RWPE2 (cell line): ENCODE data around the gene BDKRB2.
A peak's percentile ranks its signal among the peaks of the same experiment; 100 is the strongest.

ENCODE experiments used
- ATAC-seq: fragments of 200-7000 bp; cut with Tn5 transposase; 3 replicates; pipeline ENCODE4 v1.9.1; 2021; ENCODE audit warnings: low read depth
- DNase-seq: peaks from one replicate; pipeline ENCODE4 v3.0.0-alpha.2; 2020; ENCODE audit warnings: low spot score
- H3K27ac ChIP-seq: fragments of 450-650 bp; 2 replicates; pipeline ENCODE4 v1.5.1; 2017; ENCODE audit warnings: mild to moderate bottlenecking; ENCODE audit not compliant: poor library complexity, severe bottlenecking
- H3K27me3 ChIP-seq: fragments of 250-450 bp; sonication (Bioruptor Pico); 2 replicates; pipeline ENCODE4 v1.5.1; 2021; ENCODE audit warnings: mild to moderate bottlenecking, moderate library complexity; ENCODE audit not compliant: insufficient read depth, poor library complexity, severe bottlenecking
- H3K36me3 ChIP-seq: fragments of 250-450 bp; sonication (Bioruptor Pico); 2 replicates; pipeline ENCODE4 v1.5.1; 2020; ENCODE audit warnings: low read depth, mild to moderate bottlenecking, moderate library complexity
- H3K4me1 ChIP-seq: fragments of 250-450 bp; sonication (Bioruptor Pico); 2 replicates; pipeline ENCODE4 v1.5.1; 2021; ENCODE audit warnings: mild to moderate bottlenecking, moderate library complexity; ENCODE audit not compliant: insufficient read depth, poor library complexity, severe bottlenecking
- H3K4me3 ChIP-seq: fragments of 250-450 bp; sonication (Bioruptor Pico); 2 replicates; pipeline ENCODE4 v1.5.1; 2021; ENCODE audit warnings: mild to moderate bottlenecking, moderate library complexity; ENCODE audit not compliant: severe bottlenecking
- H3K9me3 ChIP-seq: fragments of 250-450 bp; sonication (Bioruptor Pico); 2 replicates; pipeline ENCODE4 v1.5.1; 2021; ENCODE audit warnings: mild to moderate bottlenecking, moderate library complexity; ENCODE audit not compliant: severe bottlenecking
- CTCF ChIP-seq: fragments of 450-650 bp; IDR thresholded peaks from one replicate; pipeline ENCODE4 v1.5.1; 2017; ENCODE audit warnings: mild to moderate bottlenecking, moderate library complexity; ENCODE audit not compliant: poor library complexity, severe bottlenecking

Gene BDKRB2

GRCh38 chr14:96269359-96269710 lies 64.7 kb downstream of the BDKRB2 start:
- H3K4me3 ChIP-seq = no peak overlapping the region
- peaks cover 5% of the 10 kb centered on the region for H3K9me3 ChIP-seq
- no peaks in the 10 kb centered on the region for H3K36me3 ChIP-seq
- ATAC-seq (peak; percentile 24), DNase-seq (no peak)
- TF ChIP-seq CTCF = no peak
- peaks cover 32% of the 10 kb centered on the region for H3K4me1 ChIP-seq
- H3K27ac ChIP-seq = peak overlapping the region; percentile 74
- no peaks in the 10 kb centered on the region for H3K27me3 ChIP-seq

- Histone ChIP-seq H3K4me3 (no peak overlapping the region), H3K9me3 (peaks cover 5% of the 10 kb centered on the region), H3K36me3 (no peaks in the 10 kb centered on the region), H3K27me3 (no peaks in the 10 kb centered on the region), H3K4me1 (peaks cover 35% of the 10 kb centered on the region), H3K27ac (peak overlapping the region; percentile 74)
- DNase-seq = no peak
- no peak for TF ChIP-seq CTCF
- ATAC-seq = no peak
Observed at GRCh38 chr14:96270565-96271420, 66.2 kb downstream of the BDKRB2 start.

GRCh38 chr14:96271421-96271762 lies 66.8 kb downstream of the BDKRB2 start:
- Histone ChIP-seq H3K27ac (peak overlapping the region; percentile 74), H3K9me3 (peaks cover 5% of the 10 kb centered on the region), H3K4me3 (no peak overlapping the region), H3K27me3 (no peaks in the 10 kb centered on the region), H3K4me1 (peaks cover 35% of the 10 kb centered on the region), H3K36me3 (no peaks in the 10 kb centered on the region)
- DNase-seq = no peak
- TF ChIP-seq CTCF = no peak
- ATAC-seq = no peak

- ATAC-seq (no peak), DNase-seq (no peak)
- no peaks in the 10 kb centered on the region for H3K27me3 ChIP-seq
- peaks cover 8% of the 10 kb centered on the region for H3K9me3 ChIP-seq
- no peak overlapping the region for H3K4me3 ChIP-seq
- H3K36me3 ChIP-seq = no peaks in the 10 kb centered on the region
- H3K4me1 ChIP-seq = peaks cover 22% of the 10 kb centered on the region
- TF ChIP-seq CTCF = no peak
- no peak overlapping the region for H3K27ac ChIP-seq
Observed at GRCh38 chr14:96272777-96273473, 68.3 kb downstream of the BDKRB2 start.

- Histone ChIP-seq H3K36me3 (no peaks in the 10 kb centered on the region), H3K4me3 (no peak overlapping the region), H3K9me3 (peaks cover 12% of the 10 kb centered on the region), H3K4me1 (peaks cover 15% of the 10 kb centered on the region), H3K27me3 (no peaks in the 10 kb centered on the region), H3K27ac (no peak overlapping the region)
- DNase-seq (no peak), ATAC-seq (no peak)
- no peak for TF ChIP-seq CTCF
Observed at GRCh38 chr14:96273629-96274028, 69.0 kb downstream of the BDKRB2 start.
